Measurements from ENCODE around the gene CRACR2B.

DNA sequence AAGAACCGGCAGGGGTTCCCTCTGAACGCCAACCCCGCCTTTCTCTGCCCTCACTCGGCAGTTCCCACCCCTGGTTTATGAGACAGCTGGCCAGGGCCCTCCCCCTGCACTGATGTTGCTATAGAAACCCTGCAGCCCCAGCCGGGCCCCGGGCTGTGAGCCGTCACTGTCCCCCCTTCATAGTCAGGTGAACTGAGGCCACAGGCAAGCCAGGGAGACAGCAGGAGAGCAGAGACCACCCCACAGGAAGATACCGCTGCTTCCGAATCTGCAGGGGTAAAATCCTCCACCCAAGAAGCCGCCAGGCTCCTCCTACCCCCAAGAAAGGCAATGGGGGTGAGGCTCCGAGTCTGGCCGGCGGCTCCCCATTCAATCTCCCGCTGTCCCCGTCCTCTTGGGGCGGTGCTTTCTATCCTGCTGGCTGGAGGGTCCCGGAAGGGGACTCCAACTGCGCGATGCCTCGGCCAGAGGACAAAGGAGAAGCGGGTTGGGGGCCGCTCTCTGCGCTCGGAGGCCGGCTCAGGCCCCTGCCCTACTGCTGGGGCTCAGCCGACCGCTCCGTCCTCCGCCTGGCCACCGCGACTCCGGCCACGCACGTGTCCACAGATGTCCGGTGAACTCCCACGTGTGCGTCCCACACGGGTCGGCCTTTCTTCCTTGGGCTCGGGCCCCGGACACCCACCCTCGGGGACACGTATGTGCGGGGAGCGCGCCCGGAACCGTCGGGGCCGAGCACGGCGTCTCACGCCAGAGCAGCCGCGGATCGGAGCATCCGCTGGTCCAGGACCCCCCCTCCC, 30.2 kb upstream of the CRACR2B start:
- TF ChIP-seq HOXA7 (CRISPR knock-in tag; IDR thresholded peaks at IDR 0.05; ENCODE audit: borderline replicate concordance) (no peak), ZNF175 (tag by site-specific recombination; IDR thresholded peaks at IDR 0.05) (no peak), ZNF221 (tag by site-specific recombination; IDR thresholded peaks at IDR 0.05; ENCODE audit: borderline replicate concordance) (no peak), YY1 (tag by site-specific recombination; IDR thresholded peaks at IDR 0.05) (no peak), ZNF785 (tag by site-specific recombination; IDR thresholded peaks at IDR 0.05) (no peak), ZNF707 (tag by site-specific recombination; IDR thresholded peaks at IDR 0.05) (no peak)
- TF ChIP-seq, protein P1, sequence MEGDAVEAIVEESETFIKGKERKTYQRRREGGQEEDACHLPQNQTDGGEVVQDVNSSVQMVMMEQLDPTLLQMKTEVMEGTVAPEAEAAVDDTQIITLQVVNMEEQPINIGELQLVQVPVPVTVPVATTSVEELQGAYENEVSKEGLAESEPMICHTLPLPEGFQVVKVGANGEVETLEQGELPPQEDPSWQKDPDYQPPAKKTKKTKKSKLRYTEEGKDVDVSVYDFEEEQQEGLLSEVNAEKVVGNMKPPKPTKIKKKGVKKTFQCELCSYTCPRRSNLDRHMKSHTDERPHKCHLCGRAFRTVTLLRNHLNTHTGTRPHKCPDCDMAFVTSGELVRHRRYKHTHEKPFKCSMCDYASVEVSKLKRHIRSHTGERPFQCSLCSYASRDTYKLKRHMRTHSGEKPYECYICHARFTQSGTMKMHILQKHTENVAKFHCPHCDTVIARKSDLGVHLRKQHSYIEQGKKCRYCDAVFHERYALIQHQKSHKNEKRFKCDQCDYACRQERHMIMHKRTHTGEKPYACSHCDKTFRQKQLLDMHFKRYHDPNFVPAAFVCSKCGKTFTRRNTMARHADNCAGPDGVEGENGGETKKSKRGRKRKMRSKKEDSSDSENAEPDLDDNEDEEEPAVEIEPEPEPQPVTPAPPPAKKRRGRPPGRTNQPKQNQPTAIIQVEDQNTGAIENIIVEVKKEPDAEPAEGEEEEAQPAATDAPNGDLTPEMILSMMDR (tag by site-specific recombination; IDR thresholded peaks at IDR 0.05): no peak

All from HEK293 (cell line).